T47D (cell line): ENCODE results near the gene CDH11.

ENCODE experiments used
- DNase-seq, 2 experiments: peaks; one replicate each; pipeline versions ENCODE4 v3.0.0 to v3.0.0-alpha.2; 2011 to 2012; ENCODE audit warnings: low read depth in 1 of 2, low spot score in 1 of 2
- JUND ChIP-seq: IDR thresholded peaks from 2 replicates; pipeline ENCODE4 v1.6.1; 2012; ENCODE audit warnings: low read depth
- in situ Hi-C: cut with HindIII; loops from 2 replicates; pipeline ENCODE4 v1.10.0; 2016; ENCODE audit warnings: low sequenced_read_pairs, low pct_unique_long_range_greater_than_20kb

CDH11 gene

DNA sequence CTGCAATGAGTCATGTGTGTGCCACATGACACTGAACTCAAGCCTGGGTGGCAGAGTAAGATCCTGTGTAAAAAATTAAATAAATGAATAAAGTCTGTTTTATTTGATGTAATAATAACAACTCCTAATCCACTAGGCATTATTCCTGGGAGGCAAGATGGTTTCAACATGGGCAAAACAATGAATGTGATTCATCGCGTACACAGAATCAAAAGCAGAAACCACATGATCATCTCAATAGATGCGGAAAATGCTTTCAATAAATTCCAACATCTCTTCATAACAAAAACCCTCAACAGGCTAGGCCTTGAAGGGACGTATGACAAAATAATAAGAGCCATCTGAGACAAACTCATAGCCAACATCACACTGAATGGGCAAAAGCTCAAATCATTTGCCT lies 195.4 kb downstream of the CDH11 start:
- DNase-seq: no peak
- in situ Hi-C loops: no loop called here
- no peak for TF ChIP-seq JUND

DNA sequence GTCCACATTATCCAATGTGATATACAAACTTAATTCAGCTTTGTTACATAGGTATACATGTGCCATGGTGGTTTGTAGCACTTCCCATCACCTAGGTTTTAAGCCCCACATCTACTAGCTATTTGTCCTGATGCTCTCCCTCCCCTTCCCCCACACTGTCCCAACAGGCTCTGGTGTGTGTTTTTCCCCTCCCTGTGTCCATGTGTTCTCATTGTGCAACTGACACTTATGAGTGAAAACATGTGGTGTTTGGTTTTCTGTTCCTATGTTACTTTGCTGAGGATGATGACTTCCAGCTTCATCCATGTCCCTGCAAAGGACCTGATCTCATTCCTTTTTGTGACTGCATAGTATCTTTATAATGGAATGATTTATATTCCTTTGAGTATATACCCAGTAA lies 196.7 kb downstream of the CDH11 start:
- no peak for DNase-seq
- in situ Hi-C loops: no loop called here
- TF ChIP-seq JUND: no peak

DNA sequence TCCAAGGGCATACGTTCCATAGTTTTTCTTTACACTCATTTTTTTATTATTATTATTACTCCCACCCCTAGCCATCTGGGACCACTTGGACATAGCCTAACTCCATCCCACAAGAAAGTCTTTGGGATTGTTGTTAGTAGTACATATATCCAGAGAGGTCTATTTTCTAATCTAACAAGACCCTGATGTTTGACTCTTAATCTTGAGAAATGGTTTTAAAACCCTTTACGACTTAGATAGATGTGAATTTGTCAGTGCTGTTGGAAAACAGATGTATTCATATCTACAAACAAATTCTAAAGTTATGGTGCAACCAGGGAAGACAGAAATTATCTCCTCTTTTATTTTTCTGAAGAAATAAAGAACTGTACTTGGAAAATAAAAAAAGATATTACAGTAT lies 197.8 kb downstream of the CDH11 start:
- DNase-seq: no peak
- in situ Hi-C loops: no loop called here
- TF ChIP-seq JUND: no peak

DNA sequence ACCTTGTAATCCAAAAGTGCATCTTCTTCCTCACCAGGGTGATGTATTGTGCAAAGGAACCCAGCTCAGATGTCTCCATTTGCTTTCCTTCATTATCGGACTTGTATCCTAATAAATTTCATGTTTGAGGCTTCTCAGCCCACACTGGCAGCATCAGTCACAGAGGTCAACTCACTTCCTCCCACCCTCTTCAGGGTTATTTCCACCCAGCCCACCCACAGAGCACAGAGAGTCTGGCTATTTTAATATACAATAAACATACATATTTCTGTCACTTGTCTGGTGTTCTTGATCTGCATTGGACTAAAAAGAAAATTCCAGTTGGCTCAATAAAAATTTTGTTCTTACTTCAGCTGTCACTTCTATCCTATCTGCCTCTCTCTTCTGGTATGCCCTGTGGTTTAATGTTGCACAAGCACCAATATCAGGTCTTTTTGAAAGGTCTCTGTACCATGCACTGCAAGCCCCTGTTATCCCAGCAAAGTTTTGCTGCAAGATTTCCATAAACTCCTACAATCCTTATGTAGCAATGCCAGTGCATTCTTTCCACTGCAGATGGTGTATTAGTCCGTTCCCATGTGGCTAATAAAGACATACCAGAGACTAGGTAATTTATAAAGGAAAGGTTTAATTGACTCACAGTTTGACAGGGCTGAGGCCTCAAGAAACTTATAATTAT lies 201.8 kb downstream of the CDH11 start:
- no peak for DNase-seq
- no peak for TF ChIP-seq JUND
- in situ Hi-C loops: no loop called here

DNA sequence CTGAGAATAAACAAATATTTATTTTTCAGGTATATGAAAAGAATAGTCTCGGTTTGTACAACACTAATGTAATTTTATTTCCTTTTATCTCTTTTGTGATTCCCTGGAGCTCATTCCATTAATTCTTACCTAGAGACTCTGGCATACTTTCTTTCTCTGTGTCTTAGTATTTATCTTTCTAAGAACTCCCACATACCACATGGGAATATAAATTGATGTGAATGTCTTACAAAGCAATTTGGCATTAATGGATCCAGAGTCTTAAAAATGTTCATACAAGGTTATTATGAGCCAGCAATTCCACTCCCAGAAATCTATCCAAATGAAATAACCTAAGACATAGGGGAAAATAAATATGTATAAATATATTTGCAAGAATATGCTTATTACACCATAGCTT lies 202.7 kb downstream of the CDH11 start:
- DNase-seq: no peak
- TF ChIP-seq JUND: no peak
- in situ Hi-C loops: no loop called here

DNA sequence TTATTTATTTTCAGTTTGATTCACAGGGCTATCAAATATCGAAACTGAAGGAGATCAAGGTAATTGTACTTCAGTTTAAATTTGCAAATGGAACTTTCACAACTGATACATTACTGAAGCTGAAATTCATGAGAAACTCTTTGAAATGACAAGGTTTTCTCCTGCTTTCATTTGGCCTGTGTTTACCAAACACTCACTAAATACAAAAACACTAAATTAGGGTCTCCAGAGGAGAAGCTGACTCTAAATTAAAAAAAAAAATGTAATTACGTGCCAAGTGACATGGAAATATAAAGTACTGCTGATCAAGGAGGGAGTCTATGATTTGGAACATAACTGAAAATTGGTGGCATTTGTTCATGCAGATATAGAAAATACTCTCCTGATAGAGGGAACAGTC lies 205.8 kb downstream of the CDH11 start:
- in situ Hi-C loops: no loop called here
- no peak for TF ChIP-seq JUND
- no peak for DNase-seq

DNA sequence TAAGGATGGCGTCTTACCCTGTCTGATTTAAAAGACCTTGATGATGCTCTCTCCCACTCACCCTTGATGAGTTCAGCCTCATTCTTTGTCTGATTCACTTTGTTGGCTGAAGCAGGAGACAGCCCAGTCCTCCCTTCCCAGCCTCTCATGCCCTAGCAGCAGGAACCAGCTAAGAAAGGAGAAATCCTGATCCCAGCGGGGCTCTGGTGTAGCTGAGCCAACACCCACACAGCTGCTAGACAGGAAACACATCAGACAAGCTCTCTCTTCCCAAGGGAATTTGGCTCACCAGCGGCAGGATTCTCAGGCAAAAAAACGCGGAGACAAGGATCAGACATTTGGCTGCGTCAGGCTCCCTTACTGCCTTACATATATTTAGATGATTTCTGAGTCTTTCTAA lies 211.5 kb downstream of the CDH11 start:
- DNase-seq: no peak
- in situ Hi-C loops: no loop called here
- TF ChIP-seq JUND: no peak

DNA sequence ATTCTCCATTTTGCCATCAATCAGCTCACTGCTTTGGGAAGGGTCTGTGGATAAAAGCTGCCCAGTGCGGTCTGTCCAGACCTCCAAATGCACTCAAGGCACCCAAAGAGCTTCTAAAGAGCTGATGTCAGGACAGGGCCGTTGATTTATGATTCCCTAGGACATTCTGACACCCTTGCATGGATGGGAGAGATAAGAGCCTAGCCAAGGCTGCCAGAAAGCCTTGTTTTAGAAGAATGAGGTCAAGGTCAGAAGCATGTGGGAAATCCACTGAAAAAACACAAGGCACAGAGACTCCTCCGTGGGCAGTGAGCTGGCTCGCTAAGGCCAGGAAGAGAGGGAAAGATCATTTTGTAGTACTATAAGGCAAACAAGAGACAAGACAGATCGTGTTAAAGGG lies 214.0 kb downstream of the CDH11 start:
- DNase-seq: no peak
- in situ Hi-C loops: no loop called here
- TF ChIP-seq JUND: no peak

DNA sequence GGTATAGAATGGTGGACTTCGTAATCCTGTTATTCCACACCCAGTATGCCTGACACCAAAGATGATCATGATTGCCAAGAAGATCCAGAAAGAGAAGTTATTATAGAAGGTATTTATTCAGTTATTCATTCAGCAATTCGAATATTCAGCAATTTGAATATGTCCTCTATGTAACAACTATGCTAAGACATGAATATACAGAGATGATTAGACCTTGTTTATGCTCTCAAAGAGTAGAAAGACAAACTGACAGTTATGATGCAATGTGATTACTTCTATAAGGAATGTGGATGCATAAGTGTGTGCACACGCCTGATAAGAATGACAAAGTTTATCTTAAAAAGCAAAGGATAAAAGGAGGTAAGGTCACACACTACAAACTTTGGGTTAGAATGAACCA lies 218.1 kb downstream of the CDH11 start:
- no peak for DNase-seq
- TF ChIP-seq JUND: no peak
- in situ Hi-C loops: no loop called here

DNA sequence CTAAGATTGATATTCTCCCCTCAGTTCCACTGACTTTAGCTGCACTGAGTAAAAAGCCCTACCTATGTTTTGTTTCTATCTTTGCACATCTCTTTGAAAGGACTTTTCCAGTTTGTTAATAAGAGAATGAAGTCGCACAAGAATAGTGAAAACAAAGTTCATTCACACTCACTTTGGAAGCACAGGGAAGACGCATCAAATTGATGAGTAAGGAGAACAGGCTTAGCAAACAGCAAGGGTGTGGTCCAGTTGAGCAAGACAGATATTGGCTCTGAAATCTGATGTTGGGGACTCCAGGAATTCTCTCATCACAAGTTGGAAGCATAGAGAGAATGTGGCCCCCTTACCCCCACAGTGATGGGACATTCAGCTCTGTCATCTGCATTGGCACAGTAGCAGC lies 221.3 kb downstream of the CDH11 start:
- TF ChIP-seq JUND: no peak
- DNase-seq: no peak

DNA sequence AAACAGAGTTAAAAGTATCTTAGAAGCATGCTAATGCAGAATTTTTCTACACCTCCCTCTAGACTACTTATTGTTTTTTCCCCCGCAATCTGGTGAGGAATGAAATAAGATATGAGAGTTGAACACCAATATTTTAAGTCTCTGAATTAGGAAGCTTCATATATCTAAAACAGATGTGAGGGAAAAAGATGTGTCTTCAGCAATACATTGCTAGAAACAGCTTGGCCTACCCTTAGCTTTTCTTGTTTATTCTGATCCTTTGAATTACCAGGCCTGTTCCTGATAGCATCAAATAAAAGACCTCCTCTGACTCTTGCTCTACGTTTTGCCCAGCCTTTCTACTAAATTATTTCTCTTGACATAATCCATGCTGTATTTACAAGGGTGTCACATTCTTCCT lies 221.8 kb downstream of the CDH11 start:
- in situ Hi-C loops: no loop called here
- no peak for TF ChIP-seq JUND
- no peak for DNase-seq

More for the DNA sequence above, 221.3 kb downstream of the CDH11 start:
- in situ Hi-C loops: no loop called here

DNA sequence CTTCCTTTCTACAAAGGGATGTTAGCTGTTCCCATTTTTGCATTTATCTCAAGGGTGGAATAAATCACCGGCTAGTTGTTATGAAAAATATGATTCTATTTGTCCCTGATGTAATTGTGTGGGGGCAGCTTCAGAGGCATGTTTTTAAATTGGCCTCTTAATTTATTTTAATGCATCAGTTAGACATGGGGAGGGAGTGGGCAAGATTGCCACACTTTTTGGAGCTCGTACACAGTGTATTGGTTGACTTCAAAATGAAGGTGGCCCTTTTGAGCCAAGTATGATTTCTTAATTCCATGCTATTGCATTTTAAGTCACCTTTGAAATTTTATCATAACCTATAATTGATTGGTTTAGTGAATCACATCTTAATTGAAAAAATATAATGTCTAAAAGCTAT lies 223.7 kb downstream of the CDH11 start:
- DNase-seq: no peak
- no peak for TF ChIP-seq JUND
- in situ Hi-C loops: no loop called here
